PC-9 (cell line): ENCODE results near the gene DDX39A.

Experiments used
- CTCF ChIP-seq: fragments of 200-600 bp; sonication (generic); conservative IDR thresholded peaks from 2 replicates; pipeline ENCODE4 v1.6.1; 2017; ENCODE audit warnings: mixed run types, antibody characterized with exemption, mild to moderate bottlenecking, moderate library complexity
- EZH2 ChIP-seq: fragments of 200-600 bp; sonication (generic); IDR thresholded peaks from 2 replicates; pipeline ENCODE4 v1.8.0; 2017; ENCODE audit warnings: antibody characterized with exemption, low read depth

GRCh38 chr19:14425696-14426138 lies 6.6 kb upstream of the DDX39A start:
- no peak for TF ChIP-seq CTCF
- TF ChIP-seq EZH2, result no peak
